Measurements from ENCODE around the gene KDELR3. TPM values are rescaled to one million over a fixed set of nuclear protein-coding genes. Genes with fewer than 3 reads are reported as not detected.

Gene KDELR3
- total and polyA plus RNA-seq, 2 of the 8 experiments (the other 6 are each of a cell fraction or from before 2014, with no cell fraction given) = 7.9 to 13.0 TPM

GRCh38 chr22:38451404-38451803, 16.5 kb upstream of the KDELR3 start:
- peaks cover 0 to 18% (median 9%) of the 10 kb centered on the region in 4 experiments; a peak in 6 of 7 replicates for H3K4me1 ChIP-seq (replicated peaks in 1 of 4; ENCODE audit: control insufficient read depth in 3 of 4, insufficient read depth in 4 of 4, low read length in 3 of 4)
- H3K79me1 ChIP-seq (ENCODE audit: low read depth, low read length) = no peaks in the 10 kb centered on the region
- H2AK5ac ChIP-seq (ENCODE audit: low read depth, low read length) = peak overlapping the region; percentile 53; the same call in 1 of the 2 replicates
- peaks cover 5 to 10% of the 10 kb centered on the region in 2 experiments for H4K20me1 ChIP-seq (replicated peaks in 1 of 2; ENCODE audit: control insufficient read depth in 1 of 2, insufficient read depth in 2 of 2, low read length in 2 of 2)
- H4K91ac ChIP-seq (replicated peaks; ENCODE audit: insufficient read length, low read length) = peak overlapping the region; percentile 80
- H2BK20ac ChIP-seq (ENCODE audit: low read length) = no peak overlapping the region
- H2BK5ac ChIP-seq (ENCODE audit: low read depth, low read length) = no peak overlapping the region; the same call in 1 of the 2 replicates
- no peak overlapping the region for H3K4ac ChIP-seq (replicated peaks; ENCODE audit: insufficient read length, low read depth, low read length)
- H3K36me3 ChIP-seq (ENCODE audit: control insufficient read depth in 2 of 4, insufficient read depth in 4 of 4, low read length in 3 of 4) = no peaks in the 10 kb centered on the region; a peak in 1 of 8 replicates
- H3K4me2 ChIP-seq (ENCODE audit: insufficient read depth in 1 of 2, low read depth in 2 of 2, low read length in 2 of 2) = no peak overlapping the region
- no peak for DNase-seq (ENCODE audit: low read depth in 1 of 2, low spot score in 2 of 2)
- H3K27me3 ChIP-seq (replicated peaks in 1 of 4; ENCODE audit: control insufficient read depth in 3 of 4, extremely low read depth in 1 of 4, insufficient read depth in 3 of 4, low read length in 3 of 4) = peaks cover 15 to 32% (median 28%) of the 10 kb centered on the region in 4 experiments
- TF ChIP-seq EP300 (IDR thresholded peaks at IDR 0.05; ENCODE audit: borderline replicate concordance in 1 of 2, low read depth in 2 of 2, low read length in 2 of 2) = no peak
- no peak for TF ChIP-seq CBX5 (IDR thresholded peaks at IDR 0.05; ENCODE audit: low read depth, low read length)
- TF ChIP-seq BACH1 (IDR thresholded peaks at IDR 0.05; ENCODE audit: low read length) = no peak
- no peak for TF ChIP-seq SP4 (IDR thresholded peaks at IDR 0.05; ENCODE audit: low read length)
- no peak for TF ChIP-seq SRF (IDR thresholded peaks at IDR 0.05; ENCODE audit: low read depth, low read length)
- H2AFZ ChIP-seq (ENCODE audit: low read length) = no peak overlapping the region
- no peak overlapping the region for H3K4me3 ChIP-seq (ENCODE audit: extremely low read depth in 1 of 4, insufficient read depth in 2 of 4, low read depth in 3 of 4, low read length in 4 of 4)
- no peak overlapping the region for H3K27ac ChIP-seq (ENCODE audit: low read depth, low read length)
- H3K9me3 ChIP-seq (ENCODE audit: insufficient read depth in 2 of 2, low read depth in 1 of 2, low read length in 1 of 2) = no peaks in the 10 kb centered on the region
- CTCF ChIA-PET (ENCODE audit: partially characterized antibody) = interaction anchor here (0.6 to 7.4 kb wide), 7 partner anchors 8 to 123 kb away, joined by 3 to 78 read pairs (median 4); partner anchors contain the start of gene DMC1
- no peak overlapping the region for H3K23ac ChIP-seq (ENCODE audit: insufficient read length)
- 94% methylated on average over 2 of the region's 2 CpGs; no CpG with 5 or more reads in 1 of the 2 experiments for WGBS, 2 experiments (ENCODE audit: extremely low coverage in 1 of 2, insufficient coverage in 1 of 2, insufficient read length in 1 of 2, insufficient replicate concordance in 2 of 2, low coverage in 1 of 2, low lambda C conversion rate in 2 of 2, missing lambda C conversion rate in 1 of 2)
- H4K5ac ChIP-seq (ENCODE audit: insufficient read length, low read depth, low read length) = no peak overlapping the region
- H3K79me2 ChIP-seq (ENCODE audit: control insufficient read depth in 1 of 2, insufficient read depth in 2 of 2, low read length in 2 of 2) = no peaks in the 10 kb centered on the region
- POLR2A ChIA-PET (ENCODE audit: partially characterized antibody) = interaction anchor here (0.5 to 3.3 kb wide), 8 partner anchors 9 to 52 kb away, joined by 3 to 11 read pairs (median 4); partner anchors contain the start of gene KDELR3
- no peak overlapping the region for H3K14ac ChIP-seq (ENCODE audit: insufficient read length)
- H2BK120ac ChIP-seq (replicated peaks; ENCODE audit: low read depth, low read length) = peak overlapping the region; percentile 59
- no peak overlapping the region; the same call in 1 of the 2 replicates for H3K18ac ChIP-seq (ENCODE audit: extremely low read depth, low read length)
- H3K9ac ChIP-seq (replicated peaks in 1 of 4; ENCODE audit: extremely low read depth in 1 of 4, low read depth in 3 of 4, low read length in 3 of 4) = no peak overlapping the region
- 0 out of 2 replicates have a peak overlapping the region, but pooled peaks have one; percentile 61 for H2BK15ac ChIP-seq (ENCODE audit: low read length)
- FAIRE-seq = no peak
- no peak overlapping the region for H4K8ac ChIP-seq (ENCODE audit: extremely low read depth, insufficient read depth, low read length)
- H3K23me2 ChIP-seq (ENCODE audit: low read depth, low read length) = peaks cover 17% of the 10 kb centered on the region; the same call in 1 of the 2 replicates
- no peak overlapping the region for H2BK12ac ChIP-seq (ENCODE audit: low read depth, low read length)
- H3K56ac ChIP-seq (replicated peaks; ENCODE audit: insufficient read length, low read depth, low read length) = no peak overlapping the region
